Measurements from ENCODE around the gene TRAT1.
A peak's percentile ranks its signal among the peaks of the same experiment; 100 is the strongest.

The TRAT1 gene

DNA sequence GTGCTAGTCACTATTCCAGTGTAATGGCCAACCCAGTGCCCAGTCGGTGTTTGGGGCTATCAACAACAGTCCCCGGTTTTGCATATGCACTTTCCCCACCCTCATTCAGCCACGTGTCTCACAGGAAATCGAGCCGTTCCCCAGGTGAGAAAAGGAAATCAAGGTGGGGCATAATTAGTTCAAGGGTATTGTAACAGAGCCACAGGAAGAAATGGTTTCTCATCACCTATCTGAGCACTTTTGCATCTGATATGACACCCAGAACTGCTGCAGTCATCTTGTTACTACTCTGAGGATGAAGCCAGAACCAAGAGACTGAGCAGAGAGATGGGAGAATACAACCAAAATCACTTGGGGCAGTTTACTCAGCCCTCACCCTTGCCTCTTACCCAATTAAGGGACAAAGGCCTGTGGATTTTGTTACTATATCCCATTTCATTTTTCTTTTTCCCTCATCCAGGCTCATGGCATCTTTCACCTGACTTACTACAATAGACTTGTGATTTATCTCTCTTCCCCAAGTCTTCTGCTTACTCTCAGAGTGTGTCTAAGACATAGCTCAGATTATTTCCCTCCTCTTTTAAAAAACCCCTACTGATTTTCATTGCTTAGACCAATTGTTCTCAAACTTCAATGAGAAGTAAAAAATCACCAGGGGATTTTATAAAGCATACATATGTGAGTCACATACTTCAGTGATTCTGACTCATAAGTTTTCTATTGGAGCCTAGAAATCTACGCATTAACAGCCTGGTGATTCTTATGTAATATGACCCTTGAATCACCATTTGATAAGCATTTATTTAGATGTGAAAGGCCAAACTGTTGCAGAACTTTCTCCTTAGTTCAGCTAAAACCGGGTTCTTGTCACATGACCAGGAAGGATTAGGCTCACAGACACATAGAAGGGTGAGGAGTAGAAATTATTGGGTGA lies 40.5 kb downstream of the TRAT1 start:
- DNase-seq, result peak; percentile 22

DNA sequence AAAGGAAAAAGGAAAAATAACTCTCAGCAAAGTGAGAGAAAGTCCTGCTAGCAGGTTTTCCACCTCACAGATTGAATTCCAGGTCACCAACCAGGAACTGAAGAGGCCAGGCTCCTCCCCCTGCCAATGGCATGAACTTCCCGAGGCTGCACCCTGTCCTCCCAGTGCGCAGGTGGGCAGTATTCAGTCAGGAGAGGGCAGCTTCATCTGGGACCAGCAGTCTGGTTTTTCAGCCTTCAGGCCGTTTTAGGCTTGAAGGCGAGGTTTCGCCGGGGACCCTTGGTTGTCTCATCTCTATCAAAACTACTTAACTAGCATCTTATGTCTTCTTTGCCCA lies 41.2 kb downstream of the TRAT1 start:
- no peak for DNase-seq

DNA sequence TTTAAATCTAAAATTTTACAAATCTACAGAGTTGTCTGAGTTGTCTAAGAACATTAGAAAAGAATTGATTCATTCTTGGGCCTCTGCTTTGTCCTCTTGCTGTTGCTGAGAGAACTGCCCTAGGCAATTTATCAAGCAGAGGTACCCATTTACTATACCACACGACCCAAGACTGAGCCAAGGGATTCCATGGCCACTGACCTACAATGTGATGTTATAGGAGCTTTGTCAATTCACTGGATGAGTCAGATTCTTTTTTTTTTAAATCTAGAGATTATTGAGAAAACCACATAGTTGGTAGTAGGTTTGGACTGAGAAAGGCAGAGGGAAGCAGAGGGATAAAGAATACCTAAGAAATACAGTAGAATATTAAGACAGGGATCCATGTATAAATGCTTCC lies 55.3 kb downstream of the TRAT1 start:
- no peak for DNase-seq

DNA sequence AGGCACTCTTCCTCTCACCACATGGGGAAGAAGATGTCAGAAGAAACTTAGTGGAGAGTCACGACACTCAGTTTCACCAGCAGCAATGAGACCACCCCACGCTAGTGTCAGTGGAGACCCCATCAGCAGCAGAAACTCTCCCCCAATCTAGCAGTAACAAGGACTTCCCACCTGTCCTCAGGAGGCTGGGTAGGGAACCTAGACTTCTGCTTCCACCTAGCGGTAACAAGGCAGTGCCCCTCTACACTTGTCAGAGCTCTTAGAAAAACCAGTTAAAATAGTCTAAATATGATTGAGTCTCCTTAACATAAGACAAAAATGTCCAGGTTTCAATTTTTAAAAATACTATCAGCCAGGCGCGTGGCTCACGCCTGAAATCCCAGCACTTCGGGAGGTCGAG lies 57.3 kb downstream of the TRAT1 start:
- no peak for DNase-seq

DNA sequence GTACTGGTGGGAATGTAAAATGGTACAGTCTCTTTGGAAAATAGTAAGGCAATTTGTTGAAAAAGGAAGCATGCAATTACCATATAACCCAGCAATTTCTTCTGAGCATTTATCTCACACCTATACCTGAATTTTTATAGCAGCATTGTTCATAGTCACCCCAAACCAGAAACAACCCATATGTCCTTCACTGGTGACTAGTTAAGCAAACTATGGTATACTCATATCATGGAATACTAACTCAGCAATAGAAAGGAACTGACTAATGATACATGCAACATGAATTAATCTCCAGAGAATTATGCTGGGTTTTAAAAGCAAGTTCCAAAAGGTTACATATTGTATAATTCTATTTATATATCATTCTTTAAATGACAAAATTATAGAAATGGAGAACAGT lies 60.2 kb downstream of the TRAT1 start:
- no peak for DNase-seq

DNA sequence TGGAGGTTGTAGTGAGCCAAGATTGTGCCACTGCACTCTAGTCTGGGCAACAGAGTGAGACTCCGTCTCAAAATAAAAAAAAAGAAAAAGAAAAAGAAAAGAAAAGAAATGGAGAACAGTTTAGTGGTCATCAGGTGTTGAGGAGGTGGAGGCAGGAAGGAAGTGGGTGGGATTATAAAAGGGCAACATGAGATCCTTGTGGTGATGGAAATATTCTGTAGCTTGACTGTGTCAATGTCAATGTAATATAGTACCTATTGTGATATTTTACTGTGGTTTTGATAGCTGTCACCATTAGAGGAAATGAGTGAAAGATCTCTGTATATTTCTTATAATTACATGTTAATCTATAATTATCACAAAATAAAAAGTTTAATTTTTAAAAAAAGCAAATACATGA lies 60.8 kb downstream of the TRAT1 start:
- no peak for DNase-seq

DNA sequence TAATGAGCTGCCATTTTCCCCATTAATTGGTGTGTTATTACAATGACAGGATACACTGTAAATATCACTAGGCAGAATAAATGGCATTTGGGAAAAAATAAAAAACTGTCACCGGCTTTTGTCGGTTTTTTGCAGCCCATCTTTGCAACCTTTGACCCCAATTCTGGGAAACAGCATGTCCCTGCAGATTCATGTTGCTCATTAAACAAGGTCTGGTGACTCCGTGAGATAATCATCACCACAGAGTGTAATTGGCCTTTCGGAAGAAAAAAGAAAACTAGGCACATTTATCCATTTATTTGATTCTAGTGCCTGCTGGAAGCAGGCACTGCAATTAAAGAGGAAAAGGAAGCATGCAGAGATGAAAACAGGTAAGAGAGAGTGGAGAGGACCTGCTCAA lies 64.5 kb downstream of the TRAT1 start:
- no peak for DNase-seq

DNA sequence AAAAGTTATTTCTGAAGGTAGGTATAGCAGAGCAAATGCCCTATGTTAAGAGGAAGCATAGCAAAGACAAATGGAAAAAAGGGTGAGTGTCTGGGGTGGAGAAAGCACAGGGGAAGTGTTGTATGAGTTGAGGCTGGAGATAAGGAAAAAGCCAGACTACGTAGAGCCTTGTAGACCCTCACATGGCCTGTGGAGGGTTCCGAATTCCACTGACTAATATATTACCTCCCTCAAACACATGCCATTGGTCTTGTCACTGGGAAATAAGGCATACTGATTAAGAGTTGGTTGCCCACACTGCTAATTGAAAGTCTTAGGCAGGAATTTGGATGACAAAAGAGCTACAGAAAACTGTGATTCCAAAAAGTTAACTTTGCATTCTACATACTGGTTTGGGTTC lies 65.2 kb downstream of the TRAT1 start:
- no peak for DNase-seq

DNA sequence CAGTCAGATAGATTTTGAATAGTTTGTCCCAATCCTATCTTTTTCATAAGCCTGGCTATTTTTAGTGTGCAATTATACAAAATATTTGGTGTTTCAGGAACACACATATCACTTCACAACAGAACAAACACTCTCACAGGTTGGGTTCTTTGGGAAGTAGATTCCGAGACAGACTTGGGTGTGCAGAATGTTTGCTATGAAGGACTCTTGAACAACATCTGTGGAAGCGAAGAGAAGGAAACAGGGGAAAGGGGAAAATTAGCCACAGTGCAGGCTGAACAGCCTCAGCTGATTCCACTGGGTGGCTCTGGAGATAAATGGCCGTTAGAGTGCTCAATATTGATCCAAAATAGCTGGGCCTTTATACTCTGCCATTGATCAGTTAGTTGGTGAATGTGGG lies 69.2 kb downstream of the TRAT1 start:
- DNase-seq, result no peak

DNA sequence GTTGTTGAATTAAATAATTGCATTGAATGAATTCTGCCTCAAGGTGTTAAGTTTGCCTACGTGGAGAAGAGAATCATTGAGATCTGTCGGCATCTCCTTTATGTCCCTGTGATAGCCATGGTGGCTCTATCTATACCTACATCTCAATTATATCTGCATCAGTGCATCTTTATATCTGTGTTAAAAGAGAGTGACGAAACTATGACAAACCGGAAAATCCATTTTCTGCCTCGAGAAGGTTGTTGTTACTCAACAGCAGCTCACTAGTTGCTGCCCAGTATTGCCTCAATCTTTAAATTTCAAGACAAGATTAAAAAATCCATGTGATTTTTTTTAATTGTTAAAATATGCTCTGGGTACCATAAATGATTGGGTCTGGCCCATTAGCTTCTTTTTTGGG lies 72.4 kb downstream of the TRAT1 start:
- DNase-seq, result no peak

DNA sequence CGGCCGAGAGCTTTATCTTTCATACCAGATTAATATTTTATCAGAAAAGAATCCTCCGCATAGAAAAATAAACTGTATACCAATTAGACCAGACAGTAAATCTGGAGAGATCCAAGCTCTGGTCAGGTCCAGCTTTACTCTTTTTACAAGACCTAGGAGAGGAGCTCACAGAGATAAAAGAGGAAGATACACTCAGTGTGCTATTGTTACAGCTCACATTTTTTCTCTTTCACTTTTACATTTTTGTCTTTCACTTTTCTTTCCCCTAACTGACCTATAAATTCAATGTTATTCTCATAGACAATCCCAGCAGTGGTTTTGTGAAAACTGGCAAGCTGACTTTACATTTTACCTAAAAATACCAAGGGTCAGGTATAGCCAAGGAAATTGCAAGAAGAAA lies 75.3 kb downstream of the TRAT1 start:
- no peak for DNase-seq

DNA sequence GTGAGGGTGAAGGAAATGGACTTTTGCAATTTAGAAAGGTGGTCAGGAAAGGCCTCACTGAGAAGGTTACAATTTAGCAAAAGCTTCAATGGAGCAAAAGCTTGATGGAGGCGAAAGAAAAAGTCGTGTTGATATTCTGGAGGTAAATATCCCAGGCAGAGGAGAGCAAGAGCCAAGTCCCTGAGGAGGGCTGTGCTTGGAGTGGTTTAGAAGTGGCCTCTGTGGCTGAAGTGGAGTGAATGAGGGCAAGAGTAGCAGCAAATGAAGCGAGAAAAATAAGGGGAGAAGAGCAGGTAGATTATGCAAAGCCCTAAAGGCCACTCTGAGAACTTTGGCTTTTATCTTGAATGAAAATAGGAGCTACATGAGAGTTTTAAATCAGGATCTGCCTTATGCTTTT lies 76.9 kb downstream of the TRAT1 start:
- no peak for DNase-seq

All from activated T-cell treated with anti-CD3 and anti-CD28 coated beads, Interleukin-2, amount 50 U/mL, for 1 hour (primary cell).